HepG2 (cell line): ENCODE results near the gene SYPL1. TPM values are rescaled to one million over a fixed set of nuclear protein-coding genes. Genes with fewer than 3 reads are reported as not detected.

Experiments used
- BCL6 ChIP-seq: IDR thresholded peaks from 2 replicates; pipeline ENCODE4 v1.6.1; 2016; ENCODE audit warnings: missing genetic modification reagents, missing compliant biosample characterization
- DPF2 ChIP-seq: sonication (generic); formaldehyde crosslinking; IDR thresholded peaks from 2 replicates; pipeline ENCODE4 v1.4.0; 2020; ENCODE audit warnings: mild to moderate bottlenecking, low read depth, missing genetic modification reagents, borderline replicate concordance
- FOXA3 ChIP-seq: IDR thresholded peaks from 2 replicates; pipeline ENCODE4 v1.6.1; 2016; ENCODE audit warnings: missing genetic modification reagents, missing compliant biosample characterization
- HDAC2 ChIP-seq: sonication (generic); formaldehyde crosslinking; IDR thresholded peaks from 2 replicates; pipeline ENCODE4 v1.4.0; 2020; ENCODE audit warnings: missing genetic modification reagents
- HOMEZ ChIP-seq: IDR thresholded peaks from 2 replicates; pipeline ENCODE4 v1.6.1; 2016; ENCODE audit warnings: low read depth
- KAT8 ChIP-seq: IDR thresholded peaks from 2 replicates; pipeline ENCODE4 v1.6.1; 2016; ENCODE audit warnings: missing genetic modification reagents, missing compliant biosample characterization
- MAFG ChIP-seq: sonication (generic); formaldehyde crosslinking; IDR thresholded peaks from 2 replicates; pipeline ENCODE4 v1.5.1; 2020; ENCODE audit warnings: mild to moderate bottlenecking, missing genetic modification reagents
- MXD4 ChIP-seq: IDR thresholded peaks from 2 replicates; pipeline ENCODE4 v1.6.1; 2016; ENCODE audit warnings: mild to moderate bottlenecking, missing biosample characterization, missing genetic modification reagents
- NR2F6 ChIP-seq, 2 experiments: IDR thresholded peaks; 2 replicates each; pipeline ENCODE4 v1.6.1; 2016; ENCODE audit warnings: antibody characterized with exemption in 1 of 2, mild to moderate bottlenecking in 1 of 2
- PITX1 ChIP-seq: sonication (generic); formaldehyde crosslinking; IDR thresholded peaks from 2 replicates; pipeline ENCODE4 v1.5.1; 2020; ENCODE audit warnings: mild to moderate bottlenecking, missing genetic modification reagents
- SKIL ChIP-seq: sonication (generic); formaldehyde crosslinking; IDR thresholded peaks from 2 replicates; pipeline ENCODE4 v1.8.0; 2022; ENCODE audit warnings: missing genetic modification reagents, mild to moderate bottlenecking, moderate library complexity, borderline replicate concordance
- SPEN ChIP-seq: sonication (generic); formaldehyde crosslinking; IDR thresholded peaks from 2 replicates; pipeline ENCODE4 v1.5.1; 2020; ENCODE audit warnings: low read depth, mild to moderate bottlenecking, missing genetic modification reagents
- THRA ChIP-seq: sonication (generic); formaldehyde crosslinking; IDR thresholded peaks from 2 replicates; pipeline ENCODE4 v1.4.0; 2020; ENCODE audit warnings: missing genetic modification reagents, borderline replicate concordance
- WIZ ChIP-seq: sonication (generic); formaldehyde crosslinking; IDR thresholded peaks from 2 replicates; pipeline ENCODE4 v1.5.1; 2020; ENCODE audit warnings: mild to moderate bottlenecking, missing genetic modification reagents
- ZBTB33 ChIP-seq: sonication (generic); formaldehyde crosslinking; IDR thresholded peaks from 2 replicates; pipeline ENCODE4 v1.4.0; 2020; ENCODE audit warnings: missing genetic modification reagents
- ZNF367 ChIP-seq: sonication (generic); formaldehyde crosslinking; IDR thresholded peaks from 2 replicates; pipeline ENCODE4 v1.4.0; 2020; ENCODE audit warnings: missing genetic modification reagents, borderline replicate concordance
- ZNF574 ChIP-seq: sonication (generic); formaldehyde crosslinking; IDR thresholded peaks from 2 replicates; pipeline ENCODE4 v1.4.0; 2020; ENCODE audit warnings: missing genetic modification reagents
- ZNF614 ChIP-seq: IDR thresholded peaks from 2 replicates; pipeline ENCODE4 v1.6.1; 2018; ENCODE audit warnings: missing biosample characterization, missing genetic modification reagents, inconsistent platforms, borderline replicate concordance
- ZNF724P ChIP-seq: sonication (generic); formaldehyde crosslinking; IDR thresholded peaks from 2 replicates; pipeline ENCODE4 v1.8.0; 2022; ENCODE audit warnings: missing genetic modification reagents, borderline replicate concordance
- polyA plus RNA-seq, 8 experiments: library from polyadenylated mRNA; depleted of rRNA in 3 of 8; stranded (reverse) in 7 of 8; unstranded in 1 of 8; fragments of >200 nt; fragmentation: Illumina TruSeq in 4 of 8; extraction: Trizol in 4 of 8; gene quantifications; 2 replicates each; pipeline versions ENCODE4 v1.2.1 to v1.2.3, GENCODE V29; 2011 to 2016; ENCODE audit warnings: low read depth in 4 of 8, missing spikeins in 1 of 8, mixed read lengths in 1 of 8; ENCODE audit not compliant: insufficient read depth in 1 of 8
- total RNA-seq, 5 experiments: library from RNA; depleted of rRNA; stranded (reverse); fragments of >200 nt; fragmentation: Illumina TruSeq; extraction: Trizol; gene quantifications; 2 replicates each; pipeline ENCODE4 v1.2.3, GENCODE V29; 2016; ENCODE audit warnings: low read depth in 1 of 5

Gene SYPL1
- total and polyA plus RNA-seq, 2 of the 13 experiments (the other 11 are each of a cell fraction or from before 2014, with no cell fraction given), result 27.5 to 40.2 TPM

GRCh38 chr7:106071999-106072714, 40.0 kb downstream of the SYPL1 start (continued):
- TF ChIP-seq DPF2 (CRISPR knock-in tag) (peak; percentile 60; the same call in 1 of the 2 replicates), HOMEZ (CRISPR knock-in tag) (peak; percentile 58; the same call in 1 of the 2 replicates), SKIL (no peak), ZNF614 (CRISPR knock-in tag) (peak; percentile 62; the same call in 1 of the 2 replicates), KAT8 (CRISPR knock-in tag) (peak; percentile 59; the same call in 1 of the 2 replicates), HDAC2 (CRISPR knock-in tag) (peak; percentile 86), SPEN (CRISPR knock-in tag) (no peak), FOXA3 (CRISPR knock-in tag) (peak; percentile 89), NR2F6 (IDR thresholded peaks at IDR 0.05) (no peak), NR2F6 (CRISPR knock-in tag; IDR thresholded peaks at IDR 0.05) (no peak), PITX1 (CRISPR knock-in tag) (peak; percentile 83), THRA (CRISPR knock-in tag) (no peak; the same call in 1 of the 2 replicates), ZNF724P (no peak), BCL6 (CRISPR knock-in tag) (peak; percentile 55), ZBTB33 (CRISPR knock-in tag) (no peak), WIZ (CRISPR knock-in tag) (no peak), ZNF367 (no peak), MAFG (no peak), ZNF574 (0 out of 2 replicates have a peak, but pooled peaks have one; percentile 31), MXD4 (CRISPR knock-in tag) (peak; percentile 67; the same call in 1 of the 2 replicates)
